Measurements from ENCODE around the gene TNFSF8. TPM values are rescaled to one million over a fixed set of nuclear protein-coding genes. Genes with fewer than 3 reads are reported as not detected.

The TNFSF8 gene
- total RNA-seq, 1 experiment from 2014 or later: not detected

DNA sequence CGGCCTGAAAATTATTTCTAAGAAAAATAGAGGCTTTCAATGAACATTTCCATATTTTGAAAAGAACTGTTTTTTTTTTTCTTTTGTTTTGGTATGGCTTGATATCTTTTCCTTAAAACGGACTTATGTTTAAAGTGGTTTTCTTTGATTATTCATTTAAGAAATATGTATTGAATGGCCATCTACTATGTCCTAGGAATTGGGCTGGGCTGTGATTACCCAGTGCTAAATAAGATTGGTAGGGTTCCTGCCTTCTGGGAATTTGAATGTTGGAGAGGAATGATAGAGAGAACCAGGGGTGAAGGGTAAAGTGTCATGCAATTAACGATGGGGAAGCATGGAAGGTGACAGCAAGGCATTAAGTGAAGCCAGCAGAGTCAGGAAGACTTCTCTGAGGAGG lies 33.2 kb downstream of the TNFSF8 start:
- DNase-seq (ENCODE audit: low spot score) (no peak), ATAC-seq (no peak)
- H3K36me3 Mint-ChIP-seq: no peaks in the 10 kb centered on the region
- H3K4me3 Mint-ChIP-seq: no peak overlapping the region
- no peaks in the 10 kb centered on the region for H3K9me3 Mint-ChIP-seq
- peaks cover 5% of the 10 kb centered on the region; the same call in 1 of the 2 replicates for H3K27me3 Mint-ChIP-seq (ENCODE audit: low read depth)
- ChIA-PET POLR2A (no interaction called here), CTCF (no interaction called here)
- H3K27ac Mint-ChIP-seq: no peak overlapping the region
- TF ChIP-seq OVOL2 (CRISPR knock-in tag; IDR thresholded peaks at IDR 0.05; ENCODE audit: borderline replicate concordance) (no peak), NR1H2 (CRISPR knock-in tag; IDR thresholded peaks at IDR 0.05) (no peak), MXD4 (CRISPR knock-in tag; IDR thresholded peaks at IDR 0.05; ENCODE audit: borderline replicate concordance) (no peak), ETV6 (CRISPR knock-in tag; IDR thresholded peaks at IDR 0.05) (no peak), TEAD1 (CRISPR knock-in tag; IDR thresholded peaks at IDR 0.05) (no peak), ZNF423 (CRISPR knock-in tag; IDR thresholded peaks at IDR 0.05) (no peak), FOXJ3 (CRISPR knock-in tag; IDR thresholded peaks at IDR 0.05; ENCODE audit: borderline replicate concordance) (no peak), EMX1 (CRISPR knock-in tag; IDR thresholded peaks at IDR 0.05) (no peak), ZNF138 (CRISPR knock-in tag; conservative IDR thresholded peaks at IDR 0.05) (no peak), ZBTB21 (CRISPR knock-in tag; IDR thresholded peaks at IDR 0.05; ENCODE audit: borderline replicate concordance) (no peak)
- TF ChIP-seq, protein P1, sequence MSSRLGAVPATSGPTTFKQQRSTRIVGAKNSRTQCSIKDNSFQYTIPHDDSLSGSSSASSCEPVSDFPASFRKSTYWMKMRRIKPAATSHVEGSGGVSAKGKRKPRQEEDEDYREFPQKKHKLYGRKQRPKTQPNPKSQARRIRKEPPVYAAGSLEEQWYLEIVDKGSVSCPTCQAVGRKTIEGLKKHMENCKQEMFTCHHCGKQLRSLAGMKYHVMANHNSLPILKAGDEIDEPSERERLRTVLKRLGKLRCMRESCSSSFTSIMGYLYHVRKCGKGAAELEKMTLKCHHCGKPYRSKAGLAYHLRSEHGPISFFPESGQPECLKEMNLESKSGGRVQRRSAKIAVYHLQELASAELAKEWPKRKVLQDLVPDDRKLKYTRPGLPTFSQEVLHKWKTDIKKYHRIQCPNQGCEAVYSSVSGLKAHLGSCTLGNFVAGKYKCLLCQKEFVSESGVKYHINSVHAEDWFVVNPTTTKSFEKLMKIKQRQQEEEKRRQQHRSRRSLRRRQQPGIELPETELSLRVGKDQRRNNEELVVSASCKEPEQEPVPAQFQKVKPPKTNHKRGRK (CRISPR knock-in tag; IDR thresholded peaks at IDR 0.05; ENCODE audit: borderline replicate concordance): no peak
- TF ChIP-seq, protein P2, sequence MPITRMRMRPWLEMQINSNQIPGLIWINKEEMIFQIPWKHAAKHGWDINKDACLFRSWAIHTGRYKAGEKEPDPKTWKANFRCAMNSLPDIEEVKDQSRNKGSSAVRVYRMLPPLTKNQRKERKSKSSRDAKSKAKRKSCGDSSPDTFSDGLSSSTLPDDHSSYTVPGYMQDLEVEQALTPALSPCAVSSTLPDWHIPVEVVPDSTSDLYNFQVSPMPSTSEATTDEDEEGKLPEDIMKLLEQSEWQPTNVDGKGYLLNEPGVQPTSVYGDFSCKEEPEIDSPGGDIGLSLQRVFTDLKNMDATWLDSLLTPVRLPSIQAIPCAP (CRISPR knock-in tag; IDR thresholded peaks at IDR 0.05): no peak
- H3K4me1 Mint-ChIP-seq: peaks cover 15% of the 10 kb centered on the region

DNA sequence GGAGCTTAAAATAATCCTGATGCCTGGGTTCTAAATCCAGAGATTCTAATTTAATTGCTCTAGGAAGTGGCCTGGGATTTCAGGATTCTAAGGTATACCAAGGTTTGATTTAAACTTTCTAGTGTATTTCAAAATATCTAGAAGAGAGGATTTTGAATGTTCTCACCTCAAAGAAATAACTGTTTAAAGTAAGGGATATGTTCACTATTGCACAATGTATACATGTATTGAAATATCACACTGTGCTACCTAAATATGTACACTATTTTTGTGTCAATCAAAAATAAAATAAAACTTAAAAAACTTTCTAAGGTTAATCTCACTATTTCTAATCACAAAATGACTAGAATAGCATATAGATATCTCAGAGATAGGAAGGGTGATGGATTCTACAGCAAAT lies 34.0 kb downstream of the TNFSF8 start:
- Mint-ChIP-seq H3K36me3 (no peaks in the 10 kb centered on the region), H3K4me1 (peaks cover 15% of the 10 kb centered on the region), H3K27ac (no peak overlapping the region), H3K27me3 (ENCODE audit: low read depth) (peaks cover 5% of the 10 kb centered on the region; the same call in 1 of the 2 replicates), H3K4me3 (no peak overlapping the region), H3K9me3 (peaks cover 2% of the 10 kb centered on the region)
- POLR2A ChIA-PET: no interaction called here
- ATAC-seq (no peak), DNase-seq (ENCODE audit: low spot score) (no peak)
- CTCF ChIA-PET: interaction anchor here (1.9 kb wide), 1 partner anchor 10 kb away, joined by 9 read pairs; no protein-coding TSS in a partner anchor
- TF ChIP-seq RELA (CRISPR knock-in tag; IDR thresholded peaks at IDR 0.05; ENCODE audit: borderline replicate concordance) (no peak), GABPB1 (CRISPR knock-in tag; IDR thresholded peaks at IDR 0.05) (no peak), FOXP1 (CRISPR knock-in tag; IDR thresholded peaks at IDR 0.05; ENCODE audit: borderline replicate concordance) (no peak), NR3C1 (CRISPR knock-in tag; conservative IDR thresholded peaks at IDR 0.05; ENCODE audit: low read depth) (no peak), ZNF121 (CRISPR knock-in tag; IDR thresholded peaks at IDR 0.05) (no peak), CBFB (CRISPR knock-in tag; IDR thresholded peaks at IDR 0.05; ENCODE audit: low read depth) (no peak), ATF1 (CRISPR knock-in tag; IDR thresholded peaks at IDR 0.05) (no peak), CREB1 (CRISPR knock-in tag; IDR thresholded peaks at IDR 0.05) (no peak), TCF7 (CRISPR knock-in tag; IDR thresholded peaks at IDR 0.05; ENCODE audit: low read depth) (no peak), ZNF317 (CRISPR knock-in tag; IDR thresholded peaks at IDR 0.05; ENCODE audit: borderline replicate concordance, low read depth) (no peak), SOX15 (CRISPR knock-in tag; IDR thresholded peaks at IDR 0.05) (no peak), HMGA2 (CRISPR knock-in tag; IDR thresholded peaks at IDR 0.05) (no peak)
- TF ChIP-seq, protein P3, sequence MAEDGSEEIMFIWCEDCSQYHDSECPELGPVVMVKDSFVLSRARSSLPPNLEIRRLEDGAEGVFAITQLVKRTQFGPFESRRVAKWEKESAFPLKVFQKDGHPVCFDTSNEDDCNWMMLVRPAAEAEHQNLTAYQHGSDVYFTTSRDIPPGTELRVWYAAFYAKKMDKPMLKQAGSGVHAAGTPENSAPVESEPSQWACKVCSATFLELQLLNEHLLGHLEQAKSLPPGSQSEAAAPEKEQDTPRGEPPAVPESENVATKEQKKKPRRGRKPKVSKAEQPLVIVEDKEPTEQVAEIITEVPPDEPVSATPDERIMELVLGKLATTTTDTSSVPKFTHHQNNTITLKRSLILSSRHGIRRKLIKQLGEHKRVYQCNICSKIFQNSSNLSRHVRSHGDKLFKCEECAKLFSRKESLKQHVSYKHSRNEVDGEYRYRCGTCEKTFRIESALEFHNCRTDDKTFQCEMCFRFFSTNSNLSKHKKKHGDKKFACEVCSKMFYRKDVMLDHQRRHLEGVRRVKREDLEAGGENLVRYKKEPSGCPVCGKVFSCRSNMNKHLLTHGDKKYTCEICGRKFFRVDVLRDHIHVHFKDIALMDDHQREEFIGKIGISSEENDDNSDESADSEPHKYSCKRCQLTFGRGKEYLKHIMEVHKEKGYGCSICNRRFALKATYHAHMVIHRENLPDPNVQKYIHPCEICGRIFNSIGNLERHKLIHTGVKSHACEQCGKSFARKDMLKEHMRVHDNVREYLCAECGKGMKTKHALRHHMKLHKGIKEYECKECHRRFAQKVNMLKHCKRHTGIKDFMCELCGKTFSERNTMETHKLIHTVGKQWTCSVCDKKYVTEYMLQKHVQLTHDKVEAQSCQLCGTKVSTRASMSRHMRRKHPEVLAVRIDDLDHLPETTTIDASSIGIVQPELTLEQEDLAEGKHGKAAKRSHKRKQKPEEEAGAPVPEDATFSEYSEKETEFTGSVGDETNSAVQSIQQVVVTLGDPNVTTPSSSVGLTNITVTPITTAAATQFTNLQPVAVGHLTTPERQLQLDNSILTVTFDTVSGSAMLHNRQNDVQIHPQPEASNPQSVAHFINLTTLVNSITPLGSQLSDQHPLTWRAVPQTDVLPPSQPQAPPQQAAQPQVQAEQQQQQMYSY (CRISPR knock-in tag; IDR thresholded peaks at IDR 0.05): no peak
- TF ChIP-seq, protein P4, sequence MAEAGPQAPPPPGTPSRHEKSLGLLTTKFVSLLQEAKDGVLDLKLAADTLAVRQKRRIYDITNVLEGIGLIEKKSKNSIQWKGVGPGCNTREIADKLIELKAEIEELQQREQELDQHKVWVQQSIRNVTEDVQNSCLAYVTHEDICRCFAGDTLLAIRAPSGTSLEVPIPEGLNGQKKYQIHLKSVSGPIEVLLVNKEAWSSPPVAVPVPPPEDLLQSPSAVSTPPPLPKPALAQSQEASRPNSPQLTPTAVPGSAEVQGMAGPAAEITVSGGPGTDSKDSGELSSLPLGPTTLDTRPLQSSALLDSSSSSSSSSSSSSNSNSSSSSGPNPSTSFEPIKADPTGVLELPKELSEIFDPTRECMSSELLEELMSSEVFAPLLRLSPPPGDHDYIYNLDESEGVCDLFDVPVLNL (CRISPR knock-in tag; IDR thresholded peaks at IDR 0.05; ENCODE audit: borderline replicate concordance, low read depth): no peak
- TF ChIP-seq, protein P5, sequence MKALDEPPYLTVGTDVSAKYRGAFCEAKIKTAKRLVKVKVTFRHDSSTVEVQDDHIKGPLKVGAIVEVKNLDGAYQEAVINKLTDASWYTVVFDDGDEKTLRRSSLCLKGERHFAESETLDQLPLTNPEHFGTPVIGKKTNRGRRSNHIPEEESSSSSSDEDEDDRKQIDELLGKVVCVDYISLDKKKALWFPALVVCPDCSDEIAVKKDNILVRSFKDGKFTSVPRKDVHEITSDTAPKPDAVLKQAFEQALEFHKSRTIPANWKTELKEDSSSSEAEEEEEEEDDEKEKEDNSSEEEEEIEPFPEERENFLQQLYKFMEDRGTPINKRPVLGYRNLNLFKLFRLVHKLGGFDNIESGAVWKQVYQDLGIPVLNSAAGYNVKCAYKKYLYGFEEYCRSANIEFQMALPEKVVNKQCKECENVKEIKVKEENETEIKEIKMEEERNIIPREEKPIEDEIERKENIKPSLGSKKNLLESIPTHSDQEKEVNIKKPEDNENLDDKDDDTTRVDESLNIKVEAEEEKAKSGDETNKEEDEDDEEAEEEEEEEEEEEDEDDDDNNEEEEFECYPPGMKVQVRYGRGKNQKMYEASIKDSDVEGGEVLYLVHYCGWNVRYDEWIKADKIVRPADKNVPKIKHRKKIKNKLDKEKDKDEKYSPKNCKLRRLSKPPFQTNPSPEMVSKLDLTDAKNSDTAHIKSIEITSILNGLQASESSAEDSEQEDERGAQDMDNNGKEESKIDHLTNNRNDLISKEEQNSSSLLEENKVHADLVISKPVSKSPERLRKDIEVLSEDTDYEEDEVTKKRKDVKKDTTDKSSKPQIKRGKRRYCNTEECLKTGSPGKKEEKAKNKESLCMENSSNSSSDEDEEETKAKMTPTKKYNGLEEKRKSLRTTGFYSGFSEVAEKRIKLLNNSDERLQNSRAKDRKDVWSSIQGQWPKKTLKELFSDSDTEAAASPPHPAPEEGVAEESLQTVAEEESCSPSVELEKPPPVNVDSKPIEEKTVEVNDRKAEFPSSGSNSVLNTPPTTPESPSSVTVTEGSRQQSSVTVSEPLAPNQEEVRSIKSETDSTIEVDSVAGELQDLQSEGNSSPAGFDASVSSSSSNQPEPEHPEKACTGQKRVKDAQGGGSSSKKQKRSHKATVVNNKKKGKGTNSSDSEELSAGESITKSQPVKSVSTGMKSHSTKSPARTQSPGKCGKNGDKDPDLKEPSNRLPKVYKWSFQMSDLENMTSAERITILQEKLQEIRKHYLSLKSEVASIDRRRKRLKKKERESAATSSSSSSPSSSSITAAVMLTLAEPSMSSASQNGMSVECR (CRISPR knock-in tag; IDR thresholded peaks at IDR 0.05; ENCODE audit: borderline replicate concordance): no peak

All from WTC11 (cell line).